ENCODE data around the gene DNM3. TPM values are rescaled to one million over a fixed set of nuclear protein-coding genes. Genes with fewer than 3 reads are reported as not detected.

The DNM3 gene
- total and polyA plus RNA-seq, 7 donors = 0.60 to 13.3 (median 3.9) TPM

DNA sequence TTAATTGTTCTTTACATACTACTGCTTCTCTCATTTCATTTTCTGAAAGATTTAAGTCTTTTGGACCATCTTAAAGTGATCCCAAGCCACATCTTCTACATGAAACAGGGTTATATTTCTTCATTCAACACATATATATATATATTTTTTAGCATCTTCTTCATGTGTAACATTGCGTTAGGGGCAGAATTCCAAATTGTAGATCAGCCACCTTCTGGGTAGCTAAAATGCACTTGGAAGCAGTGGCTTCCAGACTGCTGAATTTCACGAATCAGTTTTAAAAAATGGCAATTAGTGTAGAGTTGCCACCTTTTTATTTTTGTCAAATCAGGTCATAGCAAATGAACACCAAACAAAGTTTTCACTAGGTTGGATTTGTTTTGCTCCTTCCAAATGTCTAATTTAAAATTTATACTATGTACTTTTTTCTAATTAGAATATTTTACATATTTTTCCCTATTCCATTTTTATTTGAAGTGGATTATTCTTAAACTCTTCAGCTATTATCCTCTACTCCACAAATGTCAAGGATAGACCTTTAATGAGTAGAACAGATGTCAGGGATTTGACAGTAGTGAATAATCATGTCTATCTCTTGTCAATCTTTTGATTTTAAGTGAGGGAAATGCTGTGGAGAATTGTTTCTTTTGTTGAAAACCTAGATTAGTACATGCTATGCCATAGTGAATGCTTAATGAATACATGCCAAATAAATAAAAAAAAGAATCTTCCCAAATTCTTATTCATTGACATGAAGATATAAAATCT, 55.8 kb downstream of the DNM3 start:
- H3K4me1 ChIP-seq = no peaks in the 10 kb centered on the region
- no peak overlapping the region for H3K4me3 ChIP-seq
- no peaks in the 10 kb centered on the region for H3K9me3 ChIP-seq
- intact Hi-C loops (cut with DNase I) = no loop called here
- TF ChIP-seq POLR2A (IDR thresholded peaks at IDR 0.05) (no peak), POLR2AphosphoS5 (IDR thresholded peaks at IDR 0.05) (no peak), EP300 (IDR thresholded peaks at IDR 0.05) (no peak), CTCF (IDR thresholded peaks at IDR 0.05) (no peak)
- H3K27ac ChIP-seq = no peak overlapping the region
- H3K36me3 ChIP-seq = no peaks in the 10 kb centered on the region
- H3K27me3 ChIP-seq = no peaks in the 10 kb centered on the region
- no peak for DNase-seq
- WGBS, 2 donors = 92 to 93% methylated on average over 2 of the region's 2 CpGs

DNA sequence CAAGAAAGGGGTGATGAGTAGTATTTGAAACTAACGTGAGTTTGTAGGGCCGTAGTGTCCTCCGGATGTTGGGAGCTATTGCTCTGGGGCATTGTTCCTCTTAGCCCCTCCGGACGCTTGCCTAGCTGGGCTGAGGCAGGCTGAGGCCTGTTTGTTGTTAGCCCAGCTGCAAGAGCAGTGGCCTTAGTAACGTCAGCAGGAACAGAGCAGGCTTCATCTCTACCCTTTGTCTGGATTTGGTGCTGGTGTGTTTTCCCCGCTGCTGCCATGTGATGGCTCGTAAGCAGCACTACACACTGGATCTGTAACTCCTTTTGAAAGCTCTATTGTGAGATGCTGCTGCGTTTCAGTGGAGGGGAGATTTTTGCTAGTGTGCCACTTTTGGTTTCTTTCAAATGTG, 57.6 kb downstream of the DNM3 start:
- Histone ChIP-seq H3K27ac (peak overlapping the region in 2 of 4 donors; percentile 18 to 30), H3K9me3 (no peaks in the 10 kb centered on the region), H3K27me3 (no peaks in the 10 kb centered on the region), H3K36me3 (no peaks in the 10 kb centered on the region), H3K4me3 (no peak overlapping the region), H3K4me1 (no peaks in the 10 kb centered on the region)
- whole genome bisulfite sequencing, 2 donors = 82 to 90% methylated on average over 9 of the region's 9 CpGs
- DNase-seq = peak; percentile 64
- intact Hi-C loops (cut with DNase I) = no loop called here
- peak in 3 of 4 donors; percentile 9 to 36 (median 34) for TF ChIP-seq POLR2AphosphoS5 (IDR thresholded peaks at IDR 0.05)
- no peak for TF ChIP-seq EP300 (IDR thresholded peaks at IDR 0.05)
- TF ChIP-seq CTCF (IDR thresholded peaks at IDR 0.05) = no peak

DNA sequence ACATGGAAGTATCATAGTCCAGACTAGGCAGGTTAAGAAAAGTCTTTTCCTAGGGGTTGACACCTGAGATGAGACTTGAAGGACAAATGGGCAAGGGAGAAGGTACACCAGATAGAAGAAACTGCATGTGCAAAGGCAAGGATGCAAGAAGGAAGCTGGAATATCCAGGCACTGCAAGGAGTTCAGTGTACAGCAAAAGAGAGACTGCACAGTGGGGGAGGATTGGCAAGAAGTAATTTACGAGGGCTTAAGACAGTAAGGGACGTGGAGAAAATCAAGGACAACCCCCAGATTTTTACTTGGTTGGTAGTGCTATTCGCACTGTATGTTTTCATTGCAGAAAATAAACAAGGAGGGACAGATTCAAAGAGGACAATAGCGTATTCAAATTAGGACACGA, 58.5 kb downstream of the DNM3 start:
- TF ChIP-seq EP300 (IDR thresholded peaks at IDR 0.05) (no peak), CTCF (IDR thresholded peaks at IDR 0.05) (no peak), POLR2A (IDR thresholded peaks at IDR 0.05) (no peak), POLR2AphosphoS5 (IDR thresholded peaks at IDR 0.05) (no peak)
- Histone ChIP-seq H3K27ac (peak overlapping the region in 1 of 4 donors; percentile 18), H3K9me3 (no peaks in the 10 kb centered on the region), H3K36me3 (no peaks in the 10 kb centered on the region), H3K4me3 (no peak overlapping the region), H3K27me3 (no peaks in the 10 kb centered on the region), H3K4me1 (no peaks in the 10 kb centered on the region)
- 95% methylated on average over 5 of the region's 5 CpGs for WGBS, 2 donors
- no peak for DNase-seq
- intact Hi-C loops (cut with DNase I) = no loop called here

DNA sequence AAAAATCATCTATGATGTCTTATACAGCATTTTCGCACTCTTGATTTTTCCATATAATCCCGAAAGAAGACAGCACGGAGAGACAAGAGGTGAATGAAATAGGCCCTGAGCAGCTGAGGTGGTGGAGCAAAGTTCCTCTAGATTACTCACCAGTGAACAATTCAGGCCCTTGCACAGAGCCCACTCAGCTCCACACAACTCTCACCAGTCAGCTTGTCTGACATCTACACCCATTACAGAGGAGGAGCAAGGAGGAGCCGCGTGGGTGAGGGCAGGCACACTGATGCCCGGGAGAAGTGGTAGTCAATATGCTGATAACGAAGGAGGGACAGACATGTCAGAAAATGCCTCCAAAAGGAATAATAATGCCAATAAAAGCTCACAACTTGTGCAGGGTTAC, 59.9 kb downstream of the DNM3 start:
- DNase-seq = no peak
- H3K27me3 ChIP-seq = no peaks in the 10 kb centered on the region
- no peak for TF ChIP-seq EP300 (IDR thresholded peaks at IDR 0.05)
- TF ChIP-seq POLR2A (IDR thresholded peaks at IDR 0.05) = no peak
- no peak for TF ChIP-seq CTCF (IDR thresholded peaks at IDR 0.05)
- no peak for TF ChIP-seq POLR2AphosphoS5 (IDR thresholded peaks at IDR 0.05)
- H3K4me1 ChIP-seq = no peaks in the 10 kb centered on the region
- 94 to 95% methylated on average over 7 of the region's 7 CpGs for WGBS, 2 donors
- no peaks in the 10 kb centered on the region for H3K9me3 ChIP-seq
- intact Hi-C loops (cut with DNase I) = no loop called here
- no peak overlapping the region for H3K27ac ChIP-seq
- H3K4me3 ChIP-seq = no peak overlapping the region
- H3K36me3 ChIP-seq = no peaks in the 10 kb centered on the region

- Histone ChIP-seq H3K4me1 (no peaks in the 10 kb centered on the region), H3K27ac (no peak overlapping the region), H3K36me3 (no peaks in the 10 kb centered on the region), H3K4me3 (no peak overlapping the region), H3K27me3 (no peaks in the 10 kb centered on the region), H3K9me3 (no peaks in the 10 kb centered on the region)
- intact Hi-C loops (cut with DNase I) = no loop called here
- TF ChIP-seq CTCF (IDR thresholded peaks at IDR 0.05) (no peak), POLR2AphosphoS5 (IDR thresholded peaks at IDR 0.05) (no peak), EP300 (IDR thresholded peaks at IDR 0.05) (no peak), POLR2A (IDR thresholded peaks at IDR 0.05) (no peak)
- DNase-seq = no peak
- WGBS, 2 donors = 76 to 84% methylated on average over 3 of the region's 3 CpGs
These were observed 61.2 kb downstream of the DNM3 start for GRCh38 chr1:171902527-171902926.
